GM04503 (cell line): Measurements from ENCODE around the gene ANKRD12.

Experiments
- DNase-seq: peaks from one replicate; pipeline ENCODE4 v3.0.0-alpha.2; 2012; ENCODE audit warnings: low read depth

Gene ANKRD12

GRCh38 chr18:9292047-9292446, 155.5 kb downstream of the ANKRD12 start:
- DNase-seq, result no peak

- no peak for DNase-seq
Observed at GRCh38 chr18:9293948-9294347, 157.4 kb downstream of the ANKRD12 start.

GRCh38 chr18:9296233-9297006, 159.8 kb downstream of the ANKRD12 start:
- DNase-seq, result no peak

GRCh38 chr18:9297007-9297393, 160.4 kb downstream of the ANKRD12 start:
- DNase-seq, result no peak

GRCh38 chr18:9304388-9305070, 167.9 kb downstream of the ANKRD12 start:
- DNase-seq, result no peak

GRCh38 chr18:9319333-9319732, 182.8 kb downstream of the ANKRD12 start:
- DNase-seq, result peak; percentile 56

- DNase-seq, result peak; percentile 27
Observed at GRCh38 chr18:9321017-9321452, 184.5 kb downstream of the ANKRD12 start.

GRCh38 chr18:9321736-9322135, 185.2 kb downstream of the ANKRD12 start:
- DNase-seq, result no peak

- DNase-seq, result no peak
Observed at GRCh38 chr18:9322744-9323143, 186.2 kb downstream of the ANKRD12 start.

GRCh38 chr18:9323750-9324445, 187.3 kb downstream of the ANKRD12 start:
- no peak for DNase-seq

GRCh38 chr18:9325716-9326115, 189.1 kb downstream of the ANKRD12 start:
- no peak for DNase-seq

- no peak for DNase-seq
Observed at GRCh38 chr18:9328776-9329175, 192.2 kb downstream of the ANKRD12 start.

GRCh38 chr18:9329471-9329870, 192.9 kb downstream of the ANKRD12 start:
- DNase-seq, result no peak

GRCh38 chr18:9330419-9330818, 193.8 kb downstream of the ANKRD12 start:
- no peak for DNase-seq

- no peak for DNase-seq
Observed at GRCh38 chr18:9333441-9334328, 197.1 kb downstream of the ANKRD12 start.

- DNase-seq, result no peak
Observed at GRCh38 chr18:9334329-9334972, 197.9 kb downstream of the ANKRD12 start, which contains the start of gene TWSG1. TWSG1 (plus strand) TSS chr18:9334773; CDS start chr18:9337230, 2,457 bp downstream.

- no peak for DNase-seq
Observed at GRCh38 chr18:9334973-9335696, 198.6 kb downstream of the ANKRD12 start.
